GM21737 (cell line): ENCODE measurements around the gene CYS1.

Source experiments
- ATAC-seq: cut with Tn5 transposase; IDR thresholded peaks from one replicate; pipeline ENCODE4 v1.9.1; 2021; ENCODE audit warnings: mild to moderate bottlenecking, moderate library complexity; ENCODE audit not compliant: unreplicated experiment

Gene CYS1

DNA sequence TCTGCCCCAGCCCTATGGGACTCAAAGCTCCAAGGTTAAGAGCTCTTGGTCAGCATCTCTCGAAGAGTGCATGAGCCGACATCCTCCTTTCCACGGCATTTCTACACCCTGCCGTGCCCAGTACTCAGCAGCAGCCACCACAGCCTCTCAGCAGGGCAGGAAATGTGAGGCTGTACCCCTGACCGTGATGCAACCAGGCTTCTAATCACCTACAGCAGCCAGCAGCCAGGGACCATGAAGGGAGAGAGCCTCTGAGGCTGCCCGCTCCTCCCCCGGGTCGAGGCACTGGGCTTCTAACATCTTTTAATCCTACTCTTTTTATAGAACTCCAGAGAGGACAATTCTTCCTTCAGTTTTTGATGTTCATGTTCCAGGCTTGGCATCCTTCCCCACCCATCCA lies 6.5 kb downstream of the CYS1 start:
- ATAC-seq: no peak

DNA sequence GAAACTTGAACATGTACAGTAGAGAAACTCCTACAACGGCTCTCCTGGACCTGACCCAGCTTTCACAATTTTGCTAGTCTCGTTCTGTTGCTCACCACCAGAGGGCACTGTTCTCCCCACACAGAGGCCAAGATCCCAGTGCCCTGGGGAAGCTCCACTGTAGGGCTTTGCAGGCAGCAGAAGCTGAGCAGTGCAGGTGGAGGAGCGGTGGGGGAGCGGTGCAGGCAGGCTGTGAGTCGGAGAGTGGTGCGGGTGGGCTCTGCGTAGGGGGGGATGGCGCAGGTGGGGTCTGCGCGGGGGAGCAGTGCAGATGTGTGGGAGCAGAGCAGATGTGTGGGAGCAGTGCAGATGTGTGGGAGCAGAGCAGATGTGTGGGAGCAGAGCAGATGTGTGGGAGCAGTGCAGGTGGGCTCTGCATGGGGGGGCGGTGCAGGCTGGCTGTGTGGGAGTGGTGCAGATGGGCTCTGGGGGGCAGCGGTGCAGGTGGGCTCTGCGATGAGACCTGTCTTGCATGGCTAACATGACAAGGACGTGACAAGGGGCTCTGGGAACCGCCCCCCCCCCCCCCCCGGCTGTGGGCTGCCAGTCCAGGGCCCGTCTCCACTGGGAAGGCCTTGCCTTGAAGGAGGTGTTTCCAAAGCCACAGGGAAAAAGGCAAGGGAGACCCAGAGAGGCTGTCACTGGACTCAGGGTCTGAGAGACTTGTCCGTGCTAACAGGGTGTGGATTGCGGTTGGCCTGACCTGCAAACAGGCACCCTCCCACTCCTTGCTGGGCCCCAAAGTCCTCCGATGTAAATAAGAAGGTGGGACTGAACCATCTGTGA lies 7.3 kb downstream of the CYS1 start:
- peak; percentile 70 for ATAC-seq

DNA sequence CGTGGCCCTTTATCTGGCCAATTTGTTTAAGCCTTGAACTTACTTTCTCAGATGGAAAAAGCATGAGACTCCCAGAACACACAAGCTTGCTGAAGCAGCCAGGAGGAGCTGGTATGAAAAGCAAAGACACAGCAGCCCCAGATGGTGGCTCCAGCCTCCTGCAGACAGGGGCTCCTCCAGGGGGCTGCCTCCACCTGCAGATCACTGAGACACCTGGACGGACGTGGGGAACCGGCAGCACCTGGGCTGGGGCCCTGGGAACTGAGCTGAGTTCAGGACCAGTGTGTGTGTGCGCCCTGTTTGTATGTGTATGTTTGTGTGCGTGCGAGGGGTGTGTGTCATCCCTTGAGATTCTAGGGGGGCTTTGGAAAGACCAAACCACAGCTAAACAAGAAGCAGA lies 8.6 kb downstream of the CYS1 start:
- ATAC-seq: no peak

DNA sequence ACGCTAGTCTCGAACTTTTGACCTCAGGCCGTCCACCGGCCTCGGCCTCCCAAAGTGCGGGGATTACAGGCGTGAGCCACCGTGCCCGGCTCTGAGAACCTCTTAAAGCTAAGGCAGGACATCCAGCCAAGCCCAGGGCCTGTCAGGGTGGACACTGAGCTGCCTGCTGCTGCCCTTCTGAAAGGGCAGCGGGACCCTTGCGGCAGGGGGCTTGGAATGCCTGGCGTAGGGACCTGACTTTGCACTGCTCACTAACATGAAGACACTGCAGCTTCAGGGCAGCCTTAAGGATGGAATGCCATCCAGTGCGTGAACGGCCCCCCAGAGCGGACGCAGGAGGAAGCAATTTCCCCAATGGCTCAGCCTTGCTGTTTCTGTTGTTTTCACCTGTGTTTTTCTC lies 9.0 kb downstream of the CYS1 start:
- no peak for ATAC-seq

GRCh38 chr2:10067881-10068280 lies 12.3 kb downstream of the CYS1 start:
- ATAC-seq: no peak

- ATAC-seq: no peak
Observed at GRCh38 chr2:10067330-10067729, 12.9 kb downstream of the CYS1 start.

DNA sequence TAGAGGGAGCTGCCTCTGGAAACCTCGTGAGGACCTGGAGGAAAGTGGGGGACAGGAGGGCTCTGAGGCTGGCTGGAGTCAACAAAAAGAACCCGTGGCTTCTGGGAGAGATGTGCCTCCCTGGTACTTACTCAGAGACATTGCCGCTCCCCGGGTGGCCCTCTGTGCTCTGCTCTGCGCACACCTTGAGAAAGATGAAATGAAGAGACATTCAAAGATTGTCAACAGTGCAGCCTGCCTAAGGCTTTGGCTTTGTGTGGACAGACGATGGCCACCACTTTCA lies 14.5 kb downstream of the CYS1 start:
- ATAC-seq: no peak

GRCh38 chr2:10064932-10065772 lies 15.1 kb downstream of the CYS1 start:
- ATAC-seq: no peak

GRCh38 chr2:10063566-10063965 lies 16.6 kb downstream of the CYS1 start:
- no peak for ATAC-seq

GRCh38 chr2:10062931-10063365 lies 17.3 kb downstream of the CYS1 start:
- no peak for ATAC-seq

GRCh38 chr2:10061221-10061925 lies 18.8 kb downstream of the CYS1 start:
- ATAC-seq: no peak

- no peak for ATAC-seq
Observed at GRCh38 chr2:10059552-10060335, 20.5 kb downstream of the CYS1 start.

- no peak for ATAC-seq
Observed at GRCh38 chr2:10059016-10059351, 21.2 kb downstream of the CYS1 start.

- ATAC-seq: no peak
Observed at GRCh38 chr2:10058251-10059015, 21.8 kb downstream of the CYS1 start.

GRCh38 chr2:10057231-10058107 lies 22.7 kb downstream of the CYS1 start:
- no peak for ATAC-seq

DNA sequence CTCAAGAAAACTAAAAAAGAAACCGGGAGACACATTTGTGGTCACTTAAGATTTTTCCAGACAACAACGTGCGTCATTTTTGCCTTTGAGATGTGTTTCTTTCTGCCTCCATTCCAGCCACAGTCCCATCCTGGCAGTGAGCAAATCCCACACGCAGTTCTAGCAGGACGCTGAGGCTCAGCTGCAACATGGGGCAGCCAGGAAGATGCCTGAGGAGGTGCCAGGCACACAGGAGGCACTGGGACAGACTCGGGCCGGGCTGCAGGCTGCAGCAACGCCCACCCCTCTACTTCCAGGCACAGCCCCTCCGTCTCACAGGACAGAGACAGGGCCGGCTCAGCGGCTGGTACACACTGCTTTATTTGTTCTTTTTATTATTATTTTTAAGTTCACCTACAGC lies 23.8 kb downstream of the CYS1 start:
- ATAC-seq: no peak

- ATAC-seq: no peak
Observed at GRCh38 chr2:10054976-10055375, 25.2 kb downstream of the CYS1 start.

- ATAC-seq: no peak
Observed at GRCh38 chr2:10054424-10054823, 25.8 kb downstream of the CYS1 start.

DNA sequence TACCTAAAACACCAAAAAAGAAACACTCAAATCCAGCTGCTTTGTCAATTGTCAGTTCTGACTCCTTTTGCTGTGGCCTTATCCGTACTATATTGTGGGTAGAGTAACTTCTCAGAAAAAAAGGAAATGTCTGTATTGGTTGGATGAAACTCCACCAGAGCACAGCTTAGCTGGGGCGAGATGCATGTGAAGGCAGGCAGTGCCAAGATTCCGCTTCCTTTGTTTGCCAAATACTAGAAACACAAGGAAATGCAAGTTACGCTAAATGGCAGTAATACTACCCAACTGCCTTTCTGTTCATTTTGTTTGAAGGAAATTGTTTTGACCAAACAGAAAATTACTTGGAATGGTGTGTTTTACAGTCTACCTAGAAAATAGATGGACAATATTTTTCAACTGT lies 26.9 kb downstream of the CYS1 start:
- ATAC-seq: no peak
